Stomach (tissue), 4 donors: ENCODE measurements around the gene CHAT.

Experiments
- CTCF ChIP-seq, 7 experiments: fragments of 450-650 bp in 4 of 7; fragments of 200-600 bp in 3 of 7; sonication (generic) in 3 of 7; IDR thresholded peaks; one replicate each; pipeline ENCODE4 v1.5.1; 2016 to 2019; ENCODE audit warnings: antibody characterized with exemption in 7 of 7, control low read depth in 2 of 7, mild to moderate bottlenecking in 1 of 7
- EP300 ChIP-seq: sonication (generic); formaldehyde crosslinking; IDR thresholded peaks from one replicate; pipeline ENCODE4 v1.6.1; 2017; ENCODE audit warnings: antibody characterized with exemption
- POLR2AphosphoS5 ChIP-seq, 3 donors: sonication (generic); formaldehyde crosslinking; IDR thresholded peaks; one replicate each; pipeline ENCODE4 v1.6.1; 2016; ENCODE audit warnings: antibody characterized with exemption in 3 of 3

DNA sequence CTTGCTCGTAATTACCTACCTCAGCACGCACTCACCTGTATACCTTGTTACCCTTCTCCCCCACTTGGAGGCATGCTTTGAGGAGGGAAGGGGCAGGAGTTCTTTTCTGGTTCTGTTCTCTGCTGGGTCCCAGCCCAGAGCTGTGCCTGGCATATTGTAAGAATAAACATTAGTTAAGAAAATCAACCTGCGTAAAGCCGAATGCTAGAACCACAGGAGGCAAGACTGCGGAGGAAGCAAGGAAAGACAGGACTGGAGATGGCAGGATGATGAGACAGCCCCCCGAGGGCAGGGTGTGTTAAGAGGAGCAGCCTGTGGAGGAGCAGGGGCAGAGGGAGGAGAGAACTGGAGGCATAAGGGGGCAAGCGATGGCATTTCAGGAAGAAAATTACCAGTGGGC is 75.1 kb downstream of the CHAT start:
- no peak for TF ChIP-seq CTCF (IDR thresholded peaks at IDR 0.05)
- no peak for TF ChIP-seq POLR2AphosphoS5 (IDR thresholded peaks at IDR 0.05)
- TF ChIP-seq EP300 = no peak
